Thoracic aorta (tissue), 2 donors: ENCODE results near the gene BMP2K. TPM values are rescaled to one million over a fixed set of nuclear protein-coding genes. Genes with fewer than 3 reads are reported as not detected.

ENCODE experiments used
- ATAC-seq: fragments of 150-250 bp; one replicate; pipeline ENCODE4 v1.8.0; 2017; ENCODE audit warnings: low read depth; ENCODE audit not compliant: insufficient number of reproducible peaks, low FRiP score
- DNase-seq: peaks from one replicate; pipeline ENCODE4 v3.0.0-alpha.2; 2020; ENCODE audit warnings: low spot score
- H3K27ac ChIP-seq, 2 donors: fragments of 200-600 bp; sonication (generic); 1 replicate in 1 of 2; 2 replicates in 1 of 2; pipeline ENCODE4 v1.5.1; 2016; ENCODE audit warnings: mild to moderate bottlenecking in 2 of 2, moderate library complexity in 2 of 2
- H3K27me3 ChIP-seq: fragments of 200-600 bp; sonication (generic); replicated peaks from 2 replicates; pipeline ENCODE4 v1.6.0; 2016; ENCODE audit warnings: mild to moderate bottlenecking; ENCODE audit not compliant: insufficient read depth
- H3K36me3 ChIP-seq: fragments of 200-600 bp; sonication (generic); one replicate; pipeline ENCODE4 v1.5.1; 2016
- H3K4me1 ChIP-seq, 2 donors: fragments of 200-600 bp; sonication (generic); 1 replicate in 1 of 2; 2 replicates in 1 of 2; pipeline versions ENCODE4 v1.5.1 to v1.6.0; 2016; ENCODE audit warnings: low read depth in 2 of 2, mild to moderate bottlenecking in 1 of 2; ENCODE audit not compliant: control insufficient read depth in 1 of 2
- H3K4me3 ChIP-seq: fragments of 200-600 bp; sonication (generic); 2 replicates; pipeline ENCODE4 v1.5.1; 2016; ENCODE audit warnings: mild to moderate bottlenecking
- H3K9me3 ChIP-seq: fragments of 200-600 bp; sonication (generic); 2 replicates; pipeline ENCODE4 v1.5.1; 2016
- CTCF ChIP-seq: fragments of 200-600 bp; sonication (generic); IDR thresholded peaks from one replicate; pipeline ENCODE4 v1.5.1; 2019; ENCODE audit warnings: antibody characterized with exemption
- total RNA-seq, 2 donors: library from RNA; depleted of rRNA; stranded (reverse); fragments of >200 nt; gene quantifications; one replicate each; pipeline versions ENCODE4 v1.1.0 to v1.2.3, GENCODE V29; 2016

The BMP2K gene
- total RNA-seq, 2 donors from 2014 or later, result 41.8 to 74.4 TPM

GRCh38 chr4:78780093-78780492, 3.9 kb downstream of the BMP2K start:
- H3K27me3 ChIP-seq, result no peaks in the 10 kb centered on the region
- DNase-seq (no peak), ATAC-seq (no peak)
- TF ChIP-seq CTCF, result no peak
- no peak overlapping the region for H3K4me3 ChIP-seq
- no peaks in the 10 kb centered on the region for H3K9me3 ChIP-seq
- no peaks in the 10 kb centered on the region for H3K36me3 ChIP-seq
- H3K4me1 ChIP-seq, result peaks cover 9 to 46% of the 10 kb centered on the region in 2 donors
- no peak overlapping the region for H3K27ac ChIP-seq

DNA sequence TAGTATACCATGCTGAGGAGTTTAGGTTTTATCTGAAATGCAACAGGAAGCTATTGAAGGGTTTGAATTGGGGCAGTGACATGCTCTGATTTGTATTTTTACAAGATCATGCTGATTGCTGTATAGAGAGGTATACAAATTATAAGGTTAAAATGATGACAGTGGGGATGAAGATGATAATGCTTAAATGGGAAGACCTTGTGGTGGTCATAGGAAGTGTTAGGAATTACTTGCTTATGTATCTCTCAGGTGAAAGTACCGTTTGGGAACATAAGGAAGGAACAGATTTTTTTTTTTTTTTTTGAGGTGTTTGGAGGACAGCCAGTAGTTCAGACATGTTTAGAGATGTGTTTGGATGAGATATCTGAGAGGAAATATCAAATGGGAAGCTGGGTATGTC, 5.0 kb downstream of the BMP2K start:
- H3K9me3 ChIP-seq, result no peaks in the 10 kb centered on the region
- no peak for DNase-seq
- peaks cover 13 to 56% of the 10 kb centered on the region in 2 donors for H3K4me1 ChIP-seq
- no peaks in the 10 kb centered on the region for H3K27me3 ChIP-seq
- no peak for TF ChIP-seq CTCF
- H3K4me3 ChIP-seq, result no peak overlapping the region
- no peak for ATAC-seq
- no peaks in the 10 kb centered on the region for H3K36me3 ChIP-seq
- no peak overlapping the region for H3K27ac ChIP-seq

DNA sequence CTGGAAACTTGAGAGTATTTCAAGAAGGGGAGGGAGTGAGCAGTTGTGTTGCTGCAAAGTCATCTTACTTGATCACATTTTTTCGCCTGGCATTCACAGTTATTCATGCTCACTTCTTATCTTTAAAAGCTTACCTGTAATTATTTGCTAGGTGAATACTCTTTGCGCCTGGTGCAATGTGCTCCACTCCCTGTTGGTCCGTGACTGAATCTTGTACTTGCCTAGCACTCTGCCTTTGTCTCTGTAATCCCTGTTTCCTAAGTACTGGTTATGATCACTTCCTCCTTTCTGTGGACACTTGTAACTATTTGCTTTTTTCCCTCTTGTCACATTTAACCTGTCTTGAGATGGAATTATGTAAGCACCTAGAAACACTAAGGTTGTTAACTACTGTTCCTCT, 5.8 kb downstream of the BMP2K start:
- ATAC-seq (no peak), DNase-seq (no peak)
- no peak overlapping the region for H3K27ac ChIP-seq
- H3K4me1 ChIP-seq, result peaks cover 13 to 57% of the 10 kb centered on the region in 2 donors
- no peaks in the 10 kb centered on the region for H3K9me3 ChIP-seq
- no peaks in the 10 kb centered on the region for H3K27me3 ChIP-seq
- H3K36me3 ChIP-seq, result no peaks in the 10 kb centered on the region
- no peak for TF ChIP-seq CTCF
- no peak overlapping the region for H3K4me3 ChIP-seq

GRCh38 chr4:78784236-78784865, 8.2 kb downstream of the BMP2K start:
- Histone ChIP-seq H3K9me3 (no peaks in the 10 kb centered on the region), H3K27ac (peak overlapping the region in 1 of 2 donors; percentile 49), H3K36me3 (no peaks in the 10 kb centered on the region), H3K27me3 (no peaks in the 10 kb centered on the region), H3K4me1 (peaks cover 4 to 44% of the 10 kb centered on the region in 2 donors), H3K4me3 (no peak overlapping the region)
- TF ChIP-seq CTCF, result no peak
- DNase-seq (no peak), ATAC-seq (no peak)

DNA sequence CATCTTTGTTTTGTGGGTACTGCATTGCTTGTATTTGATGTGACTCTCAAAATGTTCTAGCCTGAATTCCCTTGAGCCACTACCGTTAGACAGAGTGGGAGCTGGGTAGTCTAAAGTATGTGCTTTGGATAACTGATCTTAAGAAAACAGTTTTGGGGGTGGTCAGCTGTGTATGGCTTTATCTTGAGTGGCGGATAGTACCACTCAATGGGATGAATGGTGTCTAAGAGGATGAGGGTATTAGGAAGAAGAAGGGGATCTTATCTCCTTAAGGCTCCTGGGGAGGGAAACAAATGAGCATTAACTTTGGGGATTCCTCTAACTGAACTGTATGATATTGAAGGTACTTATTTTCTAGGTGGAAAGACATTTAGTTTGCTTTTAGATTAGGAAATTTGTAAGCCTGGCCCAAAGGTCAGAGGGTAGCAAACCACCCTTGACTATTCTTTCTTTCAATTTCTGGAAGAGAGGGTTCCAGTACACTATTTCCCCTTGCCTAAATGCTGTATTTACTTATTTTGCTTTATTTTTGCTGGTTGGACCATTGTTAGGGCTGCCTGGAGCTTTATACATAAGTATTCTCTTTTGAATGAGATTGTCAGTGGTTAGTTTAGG, 11.3 kb downstream of the BMP2K start:
- Histone ChIP-seq H3K36me3 (no peaks in the 10 kb centered on the region), H3K27ac (no peak overlapping the region), H3K4me1 (peaks cover 4 to 30% of the 10 kb centered on the region in 2 donors), H3K9me3 (no peaks in the 10 kb centered on the region), H3K27me3 (no peaks in the 10 kb centered on the region), H3K4me3 (no peak overlapping the region)
- ATAC-seq (no peak), DNase-seq (no peak)
- no peak for TF ChIP-seq CTCF
